Upper lobe of right lung (tissue), 1 donor: ENCODE results near the gene PROX1. TPM values are rescaled to one million over a fixed set of nuclear protein-coding genes. Genes with fewer than 3 reads are reported as not detected.

ENCODE experiments used
- ATAC-seq: fragments of 200-7000 bp; cut with Tn5 transposase; one replicate; pipeline ENCODE4 v1.9.1; 2020; ENCODE audit warnings: mild to moderate bottlenecking, moderate library complexity
- DNase-seq: peaks from one replicate; pipeline ENCODE4 v3.0.0-alpha.2; 2020
- H3K27ac ChIP-seq: fragments of 200-600 bp; one replicate; pipeline ENCODE4 v1.8.0; 2022
- H3K27me3 ChIP-seq: fragments of 200-600 bp; one replicate; pipeline ENCODE4 v1.8.0; 2022; ENCODE audit warnings: mild to moderate bottlenecking
- H3K36me3 ChIP-seq: fragments of 200-600 bp; one replicate; pipeline ENCODE4 v1.8.0; 2022
- H3K4me1 ChIP-seq: fragments of 200-600 bp; one replicate; pipeline ENCODE4 v1.8.0; 2022
- H3K4me3 ChIP-seq: fragments of 200-600 bp; one replicate; pipeline ENCODE4 v1.8.0; 2022; ENCODE audit warnings: mild to moderate bottlenecking
- H3K9me3 ChIP-seq: fragments of 200-600 bp; one replicate; pipeline ENCODE4 v1.8.0; 2022
- CTCF ChIP-seq: fragments of 200-600 bp; IDR thresholded peaks from one replicate; pipeline ENCODE4 v1.8.0; 2022; ENCODE audit warnings: antibody characterized with exemption
- intact Hi-C: fragments of 100-400 bp; cut with DNase I; formaldehyde crosslinking; loops from one replicate; pipeline ENCODE4 v1.11.0; 2022
- total RNA-seq: library from RNA; stranded (reverse); fragmentation: NEBNext Ultra II Directional; extraction: Animal tissue kit (Norgen Biotek cat#: 25700); gene quantifications from one replicate; pipeline ENCODE4 v1.2.1, GENCODE V29; 2021
- donor health status: DM: no; HTN: yes; CAD: no; lungs with severe emphysema.

The PROX1 gene
- total RNA-seq, 1 donor from 2014 or later: 14.1 TPM

- Histone ChIP-seq H3K9me3 (no peaks in the 10 kb centered on the region), H3K27me3 (no peaks in the 10 kb centered on the region), H3K4me1 (no peaks in the 10 kb centered on the region), H3K4me3 (no peak overlapping the region), H3K27ac (no peak overlapping the region), H3K36me3 (no peaks in the 10 kb centered on the region)
- no peak for TF ChIP-seq CTCF
- DNase-seq: no peak
- intact Hi-C loops: no loop called here
- no peak for ATAC-seq
Measured at GRCh38 chr1:214058076-214058475, 70.3 kb downstream of the PROX1 start.

GRCh38 chr1:214066190-214066589, 78.4 kb downstream of the PROX1 start:
- no peaks in the 10 kb centered on the region for H3K9me3 ChIP-seq
- TF ChIP-seq CTCF: no peak
- no peaks in the 10 kb centered on the region for H3K36me3 ChIP-seq
- H3K27me3 ChIP-seq: peaks cover 9% of the 10 kb centered on the region
- H3K27ac ChIP-seq: no peak overlapping the region
- intact Hi-C loops: no loop called here
- H3K4me1 ChIP-seq: no peaks in the 10 kb centered on the region
- ATAC-seq (no peak), DNase-seq (no peak)
- no peak overlapping the region for H3K4me3 ChIP-seq

GRCh38 chr1:214066936-214067335, 79.2 kb downstream of the PROX1 start:
- no peaks in the 10 kb centered on the region for H3K4me1 ChIP-seq
- TF ChIP-seq CTCF: no peak
- no peak overlapping the region for H3K4me3 ChIP-seq
- intact Hi-C loops: no loop called here
- no peak overlapping the region for H3K27ac ChIP-seq
- peaks cover 9% of the 10 kb centered on the region for H3K27me3 ChIP-seq
- ATAC-seq (no peak), DNase-seq (no peak)
- no peaks in the 10 kb centered on the region for H3K9me3 ChIP-seq
- no peaks in the 10 kb centered on the region for H3K36me3 ChIP-seq

GRCh38 chr1:214067397-214067796, 79.6 kb downstream of the PROX1 start:
- TF ChIP-seq CTCF: no peak

GRCh38 chr1:214067853-214068703, 80.3 kb downstream of the PROX1 start:
- Histone ChIP-seq H3K36me3 (no peaks in the 10 kb centered on the region), H3K4me1 (no peaks in the 10 kb centered on the region), H3K27me3 (peaks cover 9% of the 10 kb centered on the region), H3K9me3 (no peaks in the 10 kb centered on the region), H3K27ac (no peak overlapping the region), H3K4me3 (no peak overlapping the region)
- DNase-seq (no peak), ATAC-seq (peak; percentile 24)
- TF ChIP-seq CTCF: no peak
- intact Hi-C loops: no loop called here

More at GRCh38 chr1:214067397-214067796, 79.6 kb downstream of the PROX1 start:
- no peaks in the 10 kb centered on the region for H3K4me1 ChIP-seq
- no peak for DNase-seq
- intact Hi-C loops: no loop called here
- H3K9me3 ChIP-seq: no peaks in the 10 kb centered on the region
- ATAC-seq: peak; percentile 24
- no peak overlapping the region for H3K4me3 ChIP-seq
- no peak overlapping the region for H3K27ac ChIP-seq
- no peaks in the 10 kb centered on the region for H3K36me3 ChIP-seq
- peaks cover 9% of the 10 kb centered on the region for H3K27me3 ChIP-seq
